ENCODE measurements around the gene NOTCH2NLA. TPM values are rescaled to one million over a fixed set of nuclear protein-coding genes. Genes with fewer than 3 reads are reported as not detected.
"Not testable (repeated sequence)": the region's sequence is repeated elsewhere in the genome, so short reads cannot be mapped to it uniquely, and the experiment has no call there.

The NOTCH2NLA gene
- total and polyA plus RNA-seq, 10 of the 15 experiments (the other 5 are each of a cell fraction or from before 2014, with no cell fraction given) = 0.71 to 6.4 (median 1.8) TPM

GRCh38 chr1:146174531-146174930, 54.3 kb downstream of the NOTCH2NLA start:
- in situ Hi-C loops (cut with MboI) = not testable (repeated sequence)

GRCh38 chr1:146167740-146168139, 61.1 kb downstream of the NOTCH2NLA start:
- DNase-seq (ENCODE audit: low read depth, low spot score); BruUV-seq (replicated peaks); H3K9me3 ChIP-seq (replicated peaks; ENCODE audit: control insufficient read depth, insufficient read depth, low read length); POLR2A ChIA-PET; FAIRE-seq; H3K4me3 ChIP-seq; in situ Hi-C loops (cut with MboI); H3K27me3 ChIP-seq (replicated peaks in 1 of 2; ENCODE audit: control insufficient read depth in 2 of 2, insufficient read depth in 2 of 2, low read length in 1 of 2); H3K4me2 ChIP-seq (ENCODE audit: control insufficient read depth, insufficient read depth); H3K79me2 ChIP-seq (ENCODE audit: control insufficient read depth, insufficient read depth, low read length); ATAC-seq; H3K4me1 ChIP-seq (ENCODE audit: control insufficient read depth, insufficient read depth, low read length); H3K27ac ChIP-seq (ENCODE audit: control insufficient read depth, insufficient read depth); H2AFZ ChIP-seq (ENCODE audit: control insufficient read depth, low read depth, low read length); SMC1A ChIA-PET (ENCODE audit: uncharacterized antibody, unreplicated experiment); H4K20me1 ChIP-seq (ENCODE audit: control insufficient read depth, insufficient read depth); intact Hi-C loops (cut with micrococcal nuclease; ENCODE audit: unreplicated experiment); CTCF ChIA-PET; H3K36me3 ChIP-seq (ENCODE audit: control insufficient read depth in 2 of 2, insufficient read depth in 2 of 2, low read length in 1 of 2); H3K9ac ChIP-seq (ENCODE audit: control insufficient read depth, insufficient read depth, low read length); RAD21 ChIA-PET (ENCODE audit: unreplicated experiment): not testable (repeated sequence)
- WGBS (ENCODE audit: insufficient coverage, insufficient replicate concordance, low lambda C conversion rate, missing lambda C conversion rate) = no CpG with 5 or more reads among the region's 1 CpG

More at GRCh38 chr1:146174531-146174930, 54.3 kb downstream of the NOTCH2NLA start:
- H3K4me1 ChIP-seq (ENCODE audit: control insufficient read depth, insufficient read depth, low read length); FAIRE-seq; H3K36me3 ChIP-seq (ENCODE audit: control insufficient read depth in 2 of 2, insufficient read depth in 2 of 2, low read length in 1 of 2); RAD21 ChIA-PET (ENCODE audit: unreplicated experiment); BruUV-seq (replicated peaks); H2AFZ ChIP-seq (ENCODE audit: control insufficient read depth, low read depth, low read length); DNase-seq (ENCODE audit: low read depth, low spot score); H3K27ac ChIP-seq (ENCODE audit: control insufficient read depth, insufficient read depth); intact Hi-C loops (cut with micrococcal nuclease; ENCODE audit: unreplicated experiment); H3K4me2 ChIP-seq (ENCODE audit: control insufficient read depth, insufficient read depth); H3K4me3 ChIP-seq; ATAC-seq; CTCF ChIA-PET; H3K79me2 ChIP-seq (ENCODE audit: control insufficient read depth, insufficient read depth, low read length); H3K9me3 ChIP-seq (replicated peaks; ENCODE audit: control insufficient read depth, insufficient read depth, low read length); H3K9ac ChIP-seq (ENCODE audit: control insufficient read depth, insufficient read depth, low read length); SMC1A ChIA-PET (ENCODE audit: uncharacterized antibody, unreplicated experiment); H4K20me1 ChIP-seq (ENCODE audit: control insufficient read depth, insufficient read depth); POLR2A ChIA-PET; H3K27me3 ChIP-seq (replicated peaks in 1 of 2; ENCODE audit: control insufficient read depth in 2 of 2, insufficient read depth in 2 of 2, low read length in 1 of 2): not testable (repeated sequence)
- no CpG with 5 or more reads among the region's 5 CpGs for WGBS (ENCODE audit: insufficient coverage, insufficient replicate concordance, low lambda C conversion rate, missing lambda C conversion rate)

GRCh38 chr1:146167273-146167672, 61.5 kb downstream of the NOTCH2NLA start:
- intact Hi-C loops (cut with micrococcal nuclease; ENCODE audit: unreplicated experiment); in situ Hi-C loops (cut with MboI); H4K20me1 ChIP-seq (ENCODE audit: control insufficient read depth, insufficient read depth); H3K9ac ChIP-seq (ENCODE audit: control insufficient read depth, insufficient read depth, low read length); DNase-seq (ENCODE audit: low read depth, low spot score); BruUV-seq (replicated peaks); H3K4me1 ChIP-seq (ENCODE audit: control insufficient read depth, insufficient read depth, low read length); H3K36me3 ChIP-seq (ENCODE audit: control insufficient read depth in 2 of 2, insufficient read depth in 2 of 2, low read length in 1 of 2); SMC1A ChIA-PET (ENCODE audit: uncharacterized antibody, unreplicated experiment); ATAC-seq; H3K79me2 ChIP-seq (ENCODE audit: control insufficient read depth, insufficient read depth, low read length); CTCF ChIA-PET; H3K27ac ChIP-seq (ENCODE audit: control insufficient read depth, insufficient read depth); RAD21 ChIA-PET (ENCODE audit: unreplicated experiment); H3K9me3 ChIP-seq (replicated peaks; ENCODE audit: control insufficient read depth, insufficient read depth, low read length); H2AFZ ChIP-seq (ENCODE audit: control insufficient read depth, low read depth, low read length); POLR2A ChIA-PET; H3K27me3 ChIP-seq (replicated peaks in 1 of 2; ENCODE audit: control insufficient read depth in 2 of 2, insufficient read depth in 2 of 2, low read length in 1 of 2); H3K4me3 ChIP-seq; H3K4me2 ChIP-seq (ENCODE audit: control insufficient read depth, insufficient read depth); FAIRE-seq: not testable (repeated sequence)
- WGBS (ENCODE audit: insufficient coverage, insufficient replicate concordance, low lambda C conversion rate, missing lambda C conversion rate) = no CpG with 5 or more reads among the region's 1 CpG

GRCh38 chr1:146144465-146144864, 84.4 kb downstream of the NOTCH2NLA start, which contains the start of gene NBPF10:
NBPF10 (minus strand) TSS chr1:146144804; CDS start chr1:146144769, 35 bp downstream.
- RAD21 ChIA-PET (ENCODE audit: unreplicated experiment); H2AFZ ChIP-seq (ENCODE audit: control insufficient read depth, low read depth, low read length); POLR2A ChIA-PET; H3K9ac ChIP-seq (ENCODE audit: control insufficient read depth, insufficient read depth, low read length); H3K9me3 ChIP-seq (replicated peaks; ENCODE audit: control insufficient read depth, insufficient read depth, low read length); H3K4me3 ChIP-seq; BruUV-seq (replicated peaks); H3K79me2 ChIP-seq (ENCODE audit: control insufficient read depth, insufficient read depth, low read length); in situ Hi-C loops (cut with MboI); CTCF ChIA-PET; intact Hi-C loops (cut with micrococcal nuclease; ENCODE audit: unreplicated experiment); SMC1A ChIA-PET (ENCODE audit: uncharacterized antibody, unreplicated experiment); H3K27me3 ChIP-seq (replicated peaks in 1 of 2; ENCODE audit: control insufficient read depth in 2 of 2, insufficient read depth in 2 of 2, low read length in 1 of 2); ATAC-seq; H3K4me2 ChIP-seq (ENCODE audit: control insufficient read depth, insufficient read depth); H3K36me3 ChIP-seq (ENCODE audit: control insufficient read depth in 2 of 2, insufficient read depth in 2 of 2, low read length in 1 of 2); H4K20me1 ChIP-seq (ENCODE audit: control insufficient read depth, insufficient read depth); FAIRE-seq; DNase-seq (ENCODE audit: low read depth, low spot score); H3K27ac ChIP-seq (ENCODE audit: control insufficient read depth, insufficient read depth); H3K4me1 ChIP-seq (ENCODE audit: control insufficient read depth, insufficient read depth, low read length): not testable (repeated sequence)
- WGBS (ENCODE audit: insufficient coverage, insufficient replicate concordance, low lambda C conversion rate, missing lambda C conversion rate) = no CpG with 5 or more reads among the region's 7 CpGs

All from GM12878 (cell line).